ENCODE data around the gene CACNA2D3.
A peak's percentile ranks its signal among the peaks of the same experiment; 100 is the strongest.

Gene CACNA2D3

DNA sequence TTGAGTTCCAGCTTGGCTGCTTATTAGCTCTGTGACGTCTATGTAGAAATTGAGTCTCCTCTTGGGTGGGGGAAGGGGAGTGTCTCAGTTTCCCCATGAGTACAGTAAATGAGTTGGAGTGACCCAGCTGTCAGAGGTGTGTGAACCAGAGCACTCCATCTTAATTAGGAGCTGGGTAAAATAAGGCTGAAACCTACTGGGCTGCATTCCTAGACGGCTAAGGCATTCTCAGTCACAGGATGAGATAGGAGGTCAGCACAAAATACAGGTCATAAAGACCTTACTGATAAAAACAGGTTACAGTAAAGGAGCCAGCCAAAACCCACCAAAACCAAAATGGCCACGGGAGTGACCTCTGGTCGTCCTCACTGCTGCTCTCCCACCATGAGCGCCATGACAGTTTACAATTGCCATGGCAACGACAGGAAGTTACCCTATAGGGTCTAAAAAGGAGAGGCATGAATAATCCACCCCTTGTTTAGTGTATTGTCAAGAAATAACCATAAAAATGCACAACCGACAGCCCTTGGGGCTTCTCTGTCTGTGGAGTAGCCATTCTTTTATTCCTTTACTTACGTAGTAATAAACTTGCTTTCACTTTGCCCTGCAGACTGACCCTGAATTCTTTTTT, 222.4 kb downstream of the CACNA2D3 start:
- no peak for DNase-seq

DNA sequence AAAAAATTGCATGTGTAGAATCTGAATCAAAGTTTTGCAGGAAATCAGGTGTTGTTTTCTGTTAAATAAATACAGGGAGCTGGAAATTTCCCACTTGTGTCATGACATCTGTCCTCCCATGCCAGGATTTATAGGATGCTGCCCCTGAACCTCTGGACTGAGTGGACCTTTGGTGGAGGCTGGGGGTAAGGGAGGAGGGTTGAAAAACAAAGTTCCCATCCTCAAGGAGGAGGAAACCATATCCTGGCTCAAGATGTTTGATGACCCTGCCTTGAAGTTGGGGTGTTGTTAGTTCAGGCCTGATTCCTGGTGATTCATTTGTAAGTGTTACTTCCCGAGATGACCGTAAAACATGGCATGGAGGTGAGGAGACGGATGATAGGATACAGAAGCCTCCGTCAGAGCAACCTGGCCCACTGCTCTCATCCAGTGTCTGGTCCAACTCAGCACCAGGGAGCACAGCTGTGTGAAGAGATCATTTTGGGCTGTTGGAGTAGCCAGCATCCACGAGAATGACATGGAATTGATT, 223.6 kb downstream of the CACNA2D3 start:
- DNase-seq = no peak

DNA sequence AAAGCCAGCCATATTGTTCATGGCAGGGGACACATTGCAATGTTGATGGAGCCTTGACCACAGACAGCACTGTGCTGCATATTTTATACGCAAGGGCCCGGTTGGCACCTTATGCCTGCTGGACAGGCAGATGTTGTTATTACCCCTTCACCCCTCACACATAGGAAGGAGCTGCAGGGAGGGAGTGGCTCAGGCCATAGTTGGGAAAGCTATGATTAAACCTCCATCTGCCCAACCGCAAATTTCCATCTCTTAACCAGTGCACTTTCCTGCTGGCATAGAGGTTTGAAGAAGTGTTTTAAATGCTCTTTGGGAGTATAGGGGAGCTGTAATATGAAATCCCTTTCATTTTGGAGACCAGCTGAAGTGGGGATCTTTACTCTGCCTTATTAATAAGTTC, 224.7 kb downstream of the CACNA2D3 start:
- DNase-seq = no peak

DNA sequence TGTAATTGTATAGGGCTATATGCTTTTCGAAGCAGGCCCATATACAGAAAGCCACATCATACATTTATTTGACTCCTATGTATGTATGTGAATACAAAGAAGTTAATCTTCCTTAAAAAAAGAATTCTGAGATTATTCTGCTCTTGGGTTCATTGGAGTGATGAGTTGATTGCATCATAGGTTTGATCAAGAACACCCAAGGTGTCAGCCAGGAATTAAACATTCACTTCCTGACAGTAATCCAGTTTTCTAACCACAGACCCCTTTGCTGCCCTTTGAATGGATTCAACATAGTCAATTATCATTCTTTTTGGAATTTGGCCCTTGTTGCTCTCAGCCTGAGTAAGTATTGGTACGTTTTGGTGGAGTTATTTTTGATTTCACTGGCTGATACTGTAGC, 225.6 kb downstream of the CACNA2D3 start:
- DNase-seq = no peak

DNA sequence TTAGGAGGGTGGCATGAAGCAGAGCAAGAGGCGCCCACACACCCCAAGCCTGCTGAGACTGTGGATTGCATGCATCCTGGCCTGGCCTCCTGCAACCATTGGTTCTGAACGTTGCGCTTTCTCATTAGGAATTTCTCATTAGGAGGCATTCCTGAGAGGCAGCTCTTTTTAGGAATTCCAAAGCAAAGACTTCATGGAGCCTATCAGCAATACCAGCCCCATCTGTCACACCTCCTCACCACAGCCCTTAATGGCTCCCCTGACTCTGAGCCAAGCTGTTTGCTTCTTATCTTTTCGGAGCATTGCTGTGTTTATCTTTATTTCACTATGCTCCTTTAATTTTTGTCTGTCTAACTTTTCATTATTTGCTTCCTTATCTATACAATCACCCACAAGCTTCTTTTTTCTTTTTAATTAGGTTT, 226.9 kb downstream of the CACNA2D3 start:
- no peak for DNase-seq

DNA sequence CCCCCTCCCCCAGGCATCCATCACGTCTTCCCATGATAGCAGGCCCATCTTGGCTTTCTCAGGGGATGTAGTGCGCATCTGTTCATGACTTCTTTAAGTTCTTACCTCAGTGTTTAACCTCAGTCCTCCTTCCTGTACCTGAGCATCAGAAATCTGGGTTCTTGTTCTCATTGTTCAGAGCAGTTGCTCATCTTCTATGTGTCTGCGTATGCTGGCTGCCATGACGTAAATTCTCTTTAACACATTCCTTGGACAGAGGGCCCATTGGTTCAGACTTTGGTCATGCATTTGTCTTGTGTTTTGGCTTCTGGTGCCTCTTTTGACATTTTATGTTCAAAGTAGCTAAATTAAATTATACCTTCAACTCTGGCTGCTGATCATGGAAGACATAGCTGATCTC, 227.3 kb downstream of the CACNA2D3 start:
- DNase-seq = no peak

DNA sequence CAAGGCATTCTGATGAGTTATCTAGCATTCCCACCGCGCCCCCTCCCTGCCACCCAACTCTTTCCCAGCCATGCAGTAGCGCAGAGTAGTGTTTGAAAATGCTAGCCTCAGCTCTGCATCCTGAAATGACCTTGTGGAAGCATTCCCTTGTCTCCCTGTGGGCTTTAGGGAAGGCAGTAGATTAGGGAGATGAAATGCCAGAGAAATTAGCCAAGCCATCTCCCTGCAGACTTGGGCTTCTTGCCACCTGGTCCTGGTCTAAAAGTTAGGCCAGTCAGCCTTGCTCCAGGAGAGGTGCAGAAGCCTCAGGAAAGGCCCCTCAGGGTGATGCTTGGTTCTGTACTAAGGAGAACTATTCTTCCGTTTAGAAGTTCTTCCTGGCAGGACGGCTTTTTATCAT, 231.2 kb downstream of the CACNA2D3 start:
- DNase-seq = no peak

DNA sequence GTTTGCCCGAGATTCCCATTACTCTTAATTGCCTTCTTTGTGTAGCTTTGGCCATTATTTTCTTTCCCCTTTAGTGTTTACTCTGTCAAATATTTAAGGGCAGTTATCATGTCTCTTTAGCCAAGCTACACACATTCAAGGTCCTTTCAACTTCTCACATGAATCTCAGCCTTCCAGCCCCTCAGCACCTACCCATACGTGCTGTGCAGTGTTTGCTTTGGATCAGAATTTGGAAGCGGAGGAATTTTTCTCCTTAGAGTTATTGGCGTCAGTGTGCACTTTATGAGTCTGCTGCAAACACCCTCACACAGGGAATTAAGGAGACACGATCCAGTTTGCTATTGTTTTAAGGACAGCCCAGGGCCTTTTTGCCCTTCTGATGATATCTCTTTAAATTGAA, 231.6 kb downstream of the CACNA2D3 start:
- no peak for DNase-seq

DNA sequence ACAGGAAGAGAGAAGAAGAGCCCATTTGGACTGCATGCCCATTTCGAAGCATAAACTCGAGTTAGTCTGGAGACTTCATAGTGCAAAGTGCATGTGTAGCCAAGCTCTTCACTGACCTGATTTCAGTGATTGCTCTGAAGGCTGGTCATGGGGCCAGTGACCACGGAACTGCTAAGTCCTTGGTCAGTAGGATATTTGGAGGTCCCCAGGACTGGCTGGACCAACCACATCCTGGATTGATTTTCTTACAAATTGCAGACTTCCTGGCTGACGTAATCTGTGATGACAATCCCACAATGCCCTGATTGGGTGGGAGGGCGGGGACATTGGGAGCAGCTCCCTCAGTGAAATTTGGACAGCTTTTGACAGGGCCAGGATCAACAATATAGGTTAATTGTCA, 233.4 kb downstream of the CACNA2D3 start:
- no peak for DNase-seq

DNA sequence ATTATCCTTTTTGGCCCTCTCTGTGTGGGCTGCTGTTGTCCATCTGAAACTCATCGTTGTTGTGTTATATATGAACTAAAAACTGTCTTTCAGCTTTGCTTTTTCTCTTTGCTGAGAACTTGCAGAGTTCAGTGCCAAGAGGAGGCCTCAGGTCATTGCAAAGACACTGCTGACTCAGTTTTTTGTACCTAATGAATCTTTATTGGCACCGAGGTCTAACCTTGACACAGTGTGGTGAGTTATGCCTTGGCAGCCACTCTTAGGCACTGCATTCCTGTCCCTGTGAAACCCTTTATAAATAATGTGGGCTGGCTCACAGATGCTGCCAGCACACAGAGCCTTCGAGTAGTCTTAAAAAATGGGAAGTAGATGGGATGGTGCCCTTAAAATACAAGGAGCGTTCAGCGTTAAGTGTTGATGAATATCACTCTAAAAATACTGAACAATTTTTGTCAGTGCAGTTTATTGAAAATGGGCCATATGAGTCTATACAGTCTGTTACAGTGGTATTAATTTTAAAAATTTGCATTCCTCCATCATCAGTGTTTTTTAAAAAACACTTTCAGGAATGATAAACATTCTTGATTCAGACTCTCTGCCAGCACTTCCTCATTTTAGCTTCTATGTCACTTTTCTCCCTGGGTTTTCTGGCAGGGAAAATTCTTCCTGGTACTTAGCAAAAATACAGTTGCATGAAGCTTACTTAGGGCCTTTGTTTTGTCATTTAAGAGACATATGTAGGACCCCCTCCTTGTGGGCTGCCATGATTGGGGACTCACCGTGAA, 234.1 kb downstream of the CACNA2D3 start:
- no peak for DNase-seq

DNA sequence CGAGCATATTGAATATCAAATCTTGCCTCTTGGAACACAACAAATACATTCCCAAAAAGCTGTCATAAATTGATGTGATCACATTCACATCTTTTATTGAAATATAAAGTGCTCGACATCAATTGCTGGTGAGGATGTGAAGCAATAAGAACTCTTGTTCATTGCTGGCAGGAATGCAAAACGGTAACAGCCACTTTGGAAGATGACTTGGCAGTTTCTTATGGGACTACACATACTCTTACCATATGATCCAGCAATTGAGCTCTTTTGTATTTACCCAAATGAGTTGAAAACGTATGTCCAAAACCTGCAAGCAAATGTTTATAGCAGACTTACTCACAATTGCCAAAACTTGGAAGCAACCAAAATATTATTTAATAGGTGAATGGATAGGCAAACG, 234.9 kb downstream of the CACNA2D3 start:
- DNase-seq = no peak

DNA sequence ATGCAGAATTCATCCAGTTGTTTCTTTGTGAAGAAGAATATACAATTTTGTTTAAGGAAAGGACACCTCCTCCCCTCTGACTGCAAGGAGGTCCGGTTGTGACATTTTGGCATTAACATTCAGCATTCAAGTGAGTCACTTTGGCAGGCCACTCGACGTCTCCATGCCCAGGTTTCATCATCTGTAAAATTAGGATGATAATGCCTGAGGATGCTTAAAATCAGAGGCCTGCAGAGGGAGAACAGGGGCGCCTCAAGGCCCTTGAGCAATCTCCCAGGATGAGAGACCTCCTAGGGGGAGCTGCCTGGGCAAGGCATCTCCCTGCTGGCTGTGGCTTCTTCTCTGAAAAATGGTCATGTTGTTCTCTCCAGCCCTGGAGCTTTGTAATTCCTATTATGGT, 236.0 kb downstream of the CACNA2D3 start:
- no peak for DNase-seq

DNA sequence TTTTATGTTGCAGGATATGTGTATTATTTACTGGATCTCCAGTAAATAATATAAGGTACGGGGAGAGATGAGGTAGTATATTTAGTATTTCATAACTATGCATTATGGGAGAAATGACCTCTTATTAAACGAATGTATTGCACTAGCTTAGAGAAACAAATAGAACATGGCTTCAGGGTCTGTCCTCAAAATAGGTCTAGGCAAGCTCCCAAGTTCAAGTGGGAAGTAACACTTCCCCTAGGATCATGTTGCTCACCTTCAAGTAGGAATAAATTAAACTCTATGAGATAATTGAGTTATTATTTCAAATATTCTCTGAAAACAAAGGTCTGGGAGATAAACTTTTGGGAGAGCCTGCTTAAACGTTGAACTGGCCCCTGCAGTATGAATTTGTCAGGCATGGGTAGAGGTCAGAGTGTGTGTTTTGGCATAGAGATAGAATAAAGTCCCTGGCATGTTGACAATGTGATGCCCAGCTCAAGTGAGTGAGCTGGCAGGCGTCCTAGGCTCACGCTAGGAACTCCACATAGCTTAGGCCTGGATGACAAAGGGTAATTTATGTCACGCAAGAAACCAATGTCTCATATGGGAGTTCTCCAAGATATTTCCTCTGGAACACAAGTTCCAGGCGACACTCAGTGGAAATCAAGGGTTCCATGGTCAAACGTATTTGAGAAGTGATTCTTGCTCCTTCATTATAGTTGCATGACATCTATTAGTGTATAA, 236.8 kb downstream of the CACNA2D3 start:
- DNase-seq = peak; percentile 17

DNA sequence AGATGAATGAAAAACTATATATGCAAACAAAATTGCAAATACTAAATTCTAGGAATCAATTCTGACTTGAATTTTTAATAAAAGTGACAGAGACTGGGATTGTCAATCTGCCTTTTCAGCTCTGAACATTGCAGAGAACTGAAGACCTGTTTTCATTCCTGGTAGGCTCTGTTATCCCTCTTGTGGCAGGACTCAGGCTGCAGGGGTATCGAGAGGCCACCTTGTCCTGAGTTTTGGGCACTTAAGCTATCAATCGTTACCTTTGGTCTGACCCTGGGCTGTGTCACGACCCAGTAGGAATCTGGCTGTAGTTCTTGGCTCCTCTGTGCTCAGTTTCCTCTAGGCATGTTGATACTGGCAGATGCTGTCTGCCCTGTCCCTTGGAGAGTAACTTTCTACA, 238.0 kb downstream of the CACNA2D3 start:
- no peak for DNase-seq

DNA sequence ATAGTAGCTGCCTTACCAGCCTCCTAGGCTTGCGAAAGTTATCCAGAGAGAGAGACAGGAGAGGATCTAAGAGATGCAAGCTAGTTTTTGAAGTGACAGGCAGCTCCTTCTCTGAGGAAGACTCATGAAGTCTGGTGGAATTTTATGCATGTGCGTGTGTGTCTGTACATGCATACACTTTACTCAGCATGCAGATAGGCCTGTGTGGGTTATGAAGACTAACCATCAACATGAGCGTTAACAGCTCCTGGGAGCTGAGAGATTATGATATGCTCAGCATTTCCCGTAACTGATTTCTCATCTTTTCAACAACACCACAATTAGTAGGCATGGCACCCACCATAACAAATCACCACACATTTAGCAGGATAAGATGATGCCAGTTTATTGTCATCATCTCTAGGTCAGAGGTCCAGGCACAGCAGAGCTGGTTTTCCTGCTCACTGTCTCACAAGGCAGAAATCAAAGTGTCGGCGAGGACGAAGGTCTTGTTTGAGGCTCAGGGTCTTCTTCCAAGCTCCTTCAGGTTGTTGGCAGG, 239.5 kb downstream of the CACNA2D3 start:
- no peak for DNase-seq

DNA sequence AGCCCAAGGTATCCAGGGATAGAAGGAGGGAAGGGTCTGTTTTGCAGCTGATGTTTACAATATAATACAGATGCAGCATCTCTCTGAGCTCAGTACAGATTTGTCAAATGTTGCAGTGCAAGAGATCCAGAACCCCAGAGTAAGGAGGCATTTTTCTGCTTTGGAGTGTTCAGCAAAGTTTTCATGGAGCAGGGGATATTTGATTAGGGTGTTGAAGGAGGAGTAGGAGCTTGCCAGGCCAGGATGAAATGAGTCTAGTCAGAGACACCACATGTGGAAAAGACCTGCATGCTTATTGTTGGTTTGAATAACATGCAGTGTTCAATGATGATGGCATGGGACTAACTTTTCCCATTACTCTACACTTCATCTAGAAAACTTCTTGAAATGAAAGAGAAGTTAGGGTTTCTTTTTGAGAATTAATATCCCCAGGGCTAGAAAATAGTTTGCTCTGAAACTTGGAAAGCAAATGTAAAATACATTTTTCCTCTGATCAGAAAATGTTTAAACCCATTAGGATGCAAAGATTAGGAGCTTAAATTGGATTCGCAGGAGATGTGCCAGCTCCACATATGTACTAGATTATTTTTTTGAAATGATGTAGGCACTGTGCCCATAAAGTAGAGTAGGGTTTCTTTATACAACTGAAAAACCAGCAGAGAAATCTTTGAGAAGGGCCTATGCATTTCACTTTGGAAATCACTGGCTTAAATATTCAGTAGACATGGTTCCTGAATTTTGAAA, 243.8 kb downstream of the CACNA2D3 start:
- no peak for DNase-seq

DNA sequence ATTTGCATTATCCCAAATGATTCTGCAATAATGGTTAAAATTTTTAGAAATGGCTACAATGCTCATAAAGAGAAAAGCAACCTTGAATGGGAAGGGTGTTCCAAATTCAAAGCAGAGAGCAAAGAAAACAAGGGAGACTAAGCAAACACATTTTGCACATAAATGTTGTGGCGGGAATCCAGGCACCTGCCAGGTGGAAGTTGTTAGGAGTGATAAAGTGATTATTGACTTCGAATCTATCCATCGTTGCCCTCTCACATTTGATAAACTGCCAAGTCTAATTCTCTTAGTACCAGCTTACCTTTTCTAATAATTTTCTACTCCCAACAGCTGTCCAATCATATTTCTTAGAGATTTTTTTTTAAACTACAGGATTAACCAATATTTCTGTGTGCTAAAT, 244.5 kb downstream of the CACNA2D3 start:
- peak; percentile 41 for DNase-seq

DNA sequence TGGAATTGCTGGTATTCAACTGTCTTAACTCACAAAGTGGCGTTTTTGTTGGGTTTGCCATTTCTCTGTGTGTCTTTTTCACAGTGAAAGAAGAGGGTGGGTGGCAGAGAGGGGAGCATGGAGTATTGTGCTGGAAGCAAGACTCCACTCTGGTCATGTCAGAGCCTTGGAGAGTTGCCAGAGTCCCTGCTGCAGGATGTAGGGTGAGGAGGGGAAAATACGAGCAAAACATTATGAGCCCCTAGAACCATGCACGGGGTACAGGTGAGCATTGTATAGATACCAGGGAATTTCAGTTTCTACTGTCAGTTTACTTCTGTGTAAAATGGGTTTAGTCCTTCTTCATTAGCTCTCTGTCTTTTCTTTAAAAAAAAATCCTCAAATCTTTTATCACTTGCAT, 249.9 kb downstream of the CACNA2D3 start:
- no peak for DNase-seq

DNA sequence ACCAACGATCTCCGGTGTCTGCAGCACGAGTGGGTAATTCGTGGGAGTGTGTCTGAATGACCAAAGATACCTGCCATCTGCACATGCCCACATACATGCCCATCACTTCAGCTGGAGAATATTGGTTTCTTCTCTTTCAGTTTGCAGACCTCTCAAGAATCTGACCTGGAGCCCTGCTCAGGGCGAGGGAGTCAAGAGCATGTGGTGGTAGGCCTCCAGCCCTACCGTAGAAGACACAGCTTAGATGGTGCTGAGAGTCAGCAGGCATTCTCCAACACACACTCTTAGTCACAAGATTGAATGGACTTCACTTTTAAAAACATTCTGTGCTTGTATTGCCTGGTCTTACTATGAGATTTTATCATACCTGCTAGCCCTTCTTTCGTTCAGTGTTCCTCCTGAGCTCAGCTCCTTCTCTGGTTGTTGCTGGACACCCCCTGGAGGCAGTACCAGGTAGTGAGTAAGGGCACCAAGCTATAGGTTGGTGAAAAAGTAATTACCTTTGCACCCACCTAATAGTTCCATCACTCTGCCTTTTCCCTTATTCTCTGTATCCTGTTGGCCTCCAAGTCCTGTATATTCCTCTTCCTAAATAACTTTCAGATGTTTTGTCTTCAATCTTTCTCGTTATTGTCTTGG, 252.0 kb downstream of the CACNA2D3 start:
- no peak for DNase-seq

DNA sequence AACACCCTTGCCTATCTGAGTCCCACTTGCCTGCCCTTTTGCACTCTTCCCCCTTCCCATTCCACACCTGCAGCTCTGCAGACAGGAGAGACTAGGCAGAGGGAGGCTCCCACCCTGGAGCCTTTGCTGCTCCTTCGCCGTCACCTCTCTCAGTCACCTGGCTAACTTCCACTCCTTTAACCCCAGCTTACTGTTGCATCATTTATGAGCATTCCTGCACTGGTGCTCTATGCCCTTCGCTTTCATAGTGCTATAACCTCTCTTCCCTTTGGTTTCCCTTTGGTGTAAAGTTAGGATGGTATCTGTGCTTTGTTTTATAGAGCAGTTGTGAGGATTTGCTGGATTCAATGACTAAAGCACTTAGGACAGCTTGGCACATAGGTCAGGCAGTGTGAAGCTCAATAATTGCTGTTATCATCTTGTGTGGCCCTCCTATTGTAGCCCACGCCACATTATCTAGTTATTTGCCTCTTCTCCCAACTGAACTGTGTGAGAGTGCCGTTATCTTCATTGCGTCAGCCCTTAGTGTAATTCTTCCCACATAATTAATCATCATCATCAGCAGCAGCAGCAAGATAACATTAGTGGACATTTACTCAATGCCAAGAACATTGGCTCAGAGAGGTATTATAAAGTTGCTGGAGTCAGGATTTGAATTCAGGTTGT, 253.9 kb downstream of the CACNA2D3 start:
- DNase-seq = no peak

DNA sequence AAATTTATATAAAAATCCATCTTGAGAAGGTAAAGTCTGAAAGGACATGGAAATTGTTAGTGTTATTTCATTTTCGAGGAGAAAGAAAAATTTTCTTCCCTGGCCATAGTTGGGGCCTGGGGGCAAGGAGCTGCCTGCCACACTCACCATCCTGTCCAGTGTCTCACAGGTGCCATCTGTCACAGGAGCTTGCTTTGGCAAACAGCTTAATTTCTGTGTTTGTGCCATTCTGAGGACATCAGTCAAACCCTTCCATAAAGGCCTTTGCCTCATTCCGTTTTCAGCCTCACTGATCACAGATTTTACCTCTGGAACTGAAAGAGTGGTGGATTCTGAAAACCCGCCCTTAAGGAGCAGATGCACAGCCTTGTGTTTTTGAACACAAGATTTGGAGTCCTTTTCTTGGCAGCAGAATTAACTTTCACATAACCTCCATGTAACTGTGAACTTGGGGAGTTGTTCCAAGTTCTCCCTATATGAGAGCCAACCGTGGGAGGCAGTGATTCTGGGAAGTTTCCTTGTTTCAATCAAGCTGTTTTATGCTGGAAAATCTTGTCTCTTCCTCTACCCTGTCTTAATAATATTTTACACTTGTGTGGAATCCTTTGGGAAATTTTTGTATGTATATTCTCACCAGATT, 254.7 kb downstream of the CACNA2D3 start:
- DNase-seq = no peak
